ENCODE results near the gene SNCB.

SNCB gene

GRCh38 chr5:176575488-176576422 lies 54.6 kb downstream of the SNCB start:
- Histone ChIP-seq H3K9me3 (no peaks in the 10 kb centered on the region), H3K36me3 (no peaks in the 10 kb centered on the region), H3K4me1 (no peaks in the 10 kb centered on the region), H3K4me3 (ENCODE audit: low read depth, low read length) (no peak overlapping the region), H3K27me3 (no peaks in the 10 kb centered on the region)
- no peak for DNase-seq
- no peak for TF ChIP-seq CTCF (IDR thresholded peaks at IDR 0.05; ENCODE audit: low read depth, low read length)

GRCh38 chr5:176575066-176575465 lies 55.3 kb downstream of the SNCB start:
- no peak for DNase-seq
- no peaks in the 10 kb centered on the region for H3K4me1 ChIP-seq
- no peaks in the 10 kb centered on the region for H3K9me3 ChIP-seq
- no peak overlapping the region for H3K4me3 ChIP-seq (ENCODE audit: low read depth, low read length)
- H3K36me3 ChIP-seq = no peaks in the 10 kb centered on the region
- H3K27me3 ChIP-seq = no peaks in the 10 kb centered on the region
- TF ChIP-seq CTCF (IDR thresholded peaks at IDR 0.05; ENCODE audit: low read depth, low read length) = no peak

GRCh38 chr5:176574297-176574591 lies 56.1 kb downstream of the SNCB start:
- Histone ChIP-seq H3K27me3 (no peaks in the 10 kb centered on the region), H3K4me3 (ENCODE audit: low read depth, low read length) (no peak overlapping the region), H3K36me3 (no peaks in the 10 kb centered on the region), H3K9me3 (no peaks in the 10 kb centered on the region), H3K4me1 (no peaks in the 10 kb centered on the region)
- DNase-seq = no peak
- no peak for TF ChIP-seq CTCF (IDR thresholded peaks at IDR 0.05; ENCODE audit: low read depth, low read length)

- DNase-seq = peak; percentile 86
- peak; percentile 86 for TF ChIP-seq CTCF (IDR thresholded peaks at IDR 0.05; ENCODE audit: low read depth, low read length)
- no peaks in the 10 kb centered on the region for H3K9me3 ChIP-seq
- H3K4me1 ChIP-seq = no peaks in the 10 kb centered on the region
- no peaks in the 10 kb centered on the region for H3K27me3 ChIP-seq
- H3K4me3 ChIP-seq (ENCODE audit: low read depth, low read length) = no peak overlapping the region
- H3K36me3 ChIP-seq = no peaks in the 10 kb centered on the region
Observed at GRCh38 chr5:176573564-176574296, 56.6 kb downstream of the SNCB start.
